ENCODE data around the gene EHMT2.

- no peak for TF ChIP-seq HMG20A (CRISPR knock-in tag; IDR thresholded peaks at IDR 0.05; ENCODE audit: borderline replicate concordance)
- TF ChIP-seq CHD2 (IDR thresholded peaks at IDR 0.05; ENCODE audit: low read depth, low read length), result no peak
- TF ChIP-seq ZNF704 (CRISPR knock-in tag; IDR thresholded peaks at IDR 0.05; ENCODE audit: borderline replicate concordance), result no peak
- no peak for TF ChIP-seq ATF4 (CRISPR knock-in tag; IDR thresholded peaks at IDR 0.05)
- no peak for TF ChIP-seq ZNF878 (CRISPR knock-in tag; IDR thresholded peaks at IDR 0.05)
- TF ChIP-seq CTCF (CRISPR knock-in tag; IDR thresholded peaks at IDR 0.05), result no peak
Measured at GRCh38 chr6:31879901-31880300, 17.6 kb downstream of the EHMT2 start.

Measured in HepG2 (cell line).